HG02759 (cell line): Measurements from ENCODE around the gene FILIP1L.
"Not testable (repeated sequence)": the region's sequence is repeated elsewhere in the genome, so short reads cannot be mapped to it uniquely, and the experiment has no call there.

Experiments
- ATAC-seq: cut with Tn5 transposase; IDR thresholded peaks from one replicate; pipeline ENCODE4 v1.9.1; 2021; ENCODE audit warnings: mild to moderate bottlenecking, moderate library complexity; ENCODE audit not compliant: unreplicated experiment

The FILIP1L gene

GRCh38 chr3:100100425-100100824, 13.9 kb downstream of the FILIP1L start:
- ATAC-seq = no peak

GRCh38 chr3:100099621-100100020, 14.7 kb downstream of the FILIP1L start:
- no peak for ATAC-seq

GRCh38 chr3:100098784-100099070, 15.6 kb downstream of the FILIP1L start:
- no peak for ATAC-seq

- ATAC-seq = no peak
Observed at GRCh38 chr3:100097919-100098783, 16.1 kb downstream of the FILIP1L start.

GRCh38 chr3:100096866-100097265, 17.4 kb downstream of the FILIP1L start:
- no peak for ATAC-seq

- not testable (repeated sequence) for ATAC-seq
Observed at GRCh38 chr3:100096286-100096685, 18.0 kb downstream of the FILIP1L start.

- ATAC-seq = no peak
Observed at GRCh38 chr3:100093831-100094230, 20.5 kb downstream of the FILIP1L start.

GRCh38 chr3:100090669-100091005, 23.7 kb downstream of the FILIP1L start:
- ATAC-seq = peak; percentile 16

- peak; percentile 79 for ATAC-seq
Observed at GRCh38 chr3:100089812-100090668, 24.3 kb downstream of the FILIP1L start.

GRCh38 chr3:100088735-100089368, 25.4 kb downstream of the FILIP1L start:
- ATAC-seq = no peak

GRCh38 chr3:100087198-100087597, 27.1 kb downstream of the FILIP1L start:
- peak; percentile 89 for ATAC-seq

- no peak for ATAC-seq
Observed at GRCh38 chr3:100086401-100086800, 27.9 kb downstream of the FILIP1L start.

- no peak for ATAC-seq
Observed at GRCh38 chr3:100084100-100084806, 30.0 kb downstream of the FILIP1L start.

GRCh38 chr3:100083209-100083608, 31.1 kb downstream of the FILIP1L start:
- ATAC-seq = no peak

GRCh38 chr3:100082714-100083113, 31.6 kb downstream of the FILIP1L start:
- no peak for ATAC-seq

- no peak for ATAC-seq
Observed at GRCh38 chr3:100081986-100082692, 32.2 kb downstream of the FILIP1L start.

- ATAC-seq = no peak
Observed at GRCh38 chr3:100081311-100081710, 33.0 kb downstream of the FILIP1L start.

- no peak for ATAC-seq
Observed at GRCh38 chr3:100080573-100080972, 33.7 kb downstream of the FILIP1L start.

- ATAC-seq = no peak
Observed at GRCh38 chr3:100079328-100079727, 35.0 kb downstream of the FILIP1L start.

- no peak for ATAC-seq
Observed at GRCh38 chr3:100076731-100077529, 37.4 kb downstream of the FILIP1L start.
